CD14-positive monocyte (primary cell): ENCODE data around the gene MYADML2. TPM values are rescaled to one million over a fixed set of nuclear protein-coding genes. Genes with fewer than 3 reads are reported as not detected.

Experiments
- DNase-seq, 3 donors: peaks; one replicate each; pipeline ENCODE4 v3.0.0-alpha.2; 2011 to 2022
- H2AFZ ChIP-seq: 2 replicates; pipeline ENCODE4 v1.6.0; 2012; ENCODE audit warnings: mild to moderate bottlenecking, low read depth, low read length, inconsistent platforms; ENCODE audit not compliant: insufficient read depth, poor library complexity, severe bottlenecking
- H3K27ac ChIP-seq, 2 donors: 1 replicate in 1 of 2; 2 replicates in 1 of 2; pipeline ENCODE4 v1.5.1; 2012 to 2013; ENCODE audit warnings: low read length in 2 of 2, control low read depth in 1 of 2, inconsistent platforms in 1 of 2, low read depth in 1 of 2, mild to moderate bottlenecking in 1 of 2
- H3K27me3 ChIP-seq, 2 donors: one replicate each; pipeline versions ENCODE4 v1.6.0 to v1.6.1; 2011 to 2013; ENCODE audit warnings: low read length in 2 of 2; ENCODE audit not compliant: control insufficient read depth in 2 of 2, insufficient read depth in 2 of 2
- H3K36me3 ChIP-seq, 2 donors: replicated peaks in 1 of 2; 1 replicate in 1 of 2; 2 replicates in 1 of 2; pipeline versions ENCODE4 v1.5.1 to v1.6.1; 2012 to 2013; ENCODE audit warnings: low read length in 2 of 2, control low read depth in 1 of 2, inconsistent platforms in 1 of 2, mild to moderate bottlenecking in 1 of 2; ENCODE audit not compliant: insufficient read depth in 2 of 2, control insufficient read depth in 1 of 2
- H3K4me1 ChIP-seq, 2 donors: 1 replicate in 1 of 2; 2 replicates in 1 of 2; pipeline versions ENCODE4 v1.5.1 to v1.6.1; 2012 to 2013; ENCODE audit warnings: low read length in 2 of 2, control low read depth in 1 of 2, inconsistent platforms in 1 of 2, mild to moderate bottlenecking in 1 of 2, moderate library complexity in 1 of 2; ENCODE audit not compliant: insufficient read depth in 2 of 2, control insufficient read depth in 1 of 2
- H3K4me2 ChIP-seq: replicated peaks from 2 replicates; pipeline ENCODE3; 2012; ENCODE audit warnings: low read length, moderate library complexity, mild to moderate bottlenecking; ENCODE audit not compliant: poor library complexity, severe bottlenecking; ENCODE audit errors: extremely low read depth
- H3K4me3 ChIP-seq, 3 experiments: fragments of 200-600 bp in 1 of 3; sonication (generic) in 1 of 3; replicated peaks in 1 of 3; 1 replicate in 2 of 3; 2 replicates in 1 of 3; pipeline ENCODE4 v1.5.1; 2011 to 2013; ENCODE audit warnings: low read length in 3 of 3, mild to moderate bottlenecking in 3 of 3, control low read depth in 2 of 3, low read depth in 2 of 3, inconsistent platforms in 1 of 3, moderate library complexity in 1 of 3
- H3K79me2 ChIP-seq: 2 replicates; pipeline ENCODE4 v1.6.0; 2012; ENCODE audit warnings: mild to moderate bottlenecking, control low read depth, inconsistent platforms, low read length, moderate library complexity; ENCODE audit not compliant: insufficient read depth
- H3K9ac ChIP-seq: 2 replicates; pipeline ENCODE4 v1.6.0; 2017; ENCODE audit warnings: low read length, mild to moderate bottlenecking; ENCODE audit not compliant: insufficient read depth, poor library complexity, severe bottlenecking
- H3K9me3 ChIP-seq, 2 donors: replicated peaks in 1 of 2; 1 replicate in 1 of 2; 2 replicates in 1 of 2; pipeline versions ENCODE4 v1.5.1 to v1.6.1; 2012 to 2013; ENCODE audit warnings: low read length in 2 of 2, control low read depth in 1 of 2; ENCODE audit not compliant: control insufficient read depth in 1 of 2, insufficient read depth in 1 of 2
- H4K20me1 ChIP-seq: 2 replicates; pipeline ENCODE4 v1.6.0; 2012; ENCODE audit warnings: mild to moderate bottlenecking, low read length, control low read depth, moderate library complexity; ENCODE audit not compliant: insufficient read depth
- H3K27ac Mint-ChIP-seq, 7 donors: one replicate each; pipeline ENCODE4 v1.8.0; 2020; ENCODE audit warnings: mild to moderate bottlenecking in 7 of 7, mixed read lengths in 7 of 7, moderate library complexity in 6 of 7, inconsistent platforms in 2 of 7
- H3K27me3 Mint-ChIP-seq, 3 donors: one replicate each; pipeline ENCODE4 v1.8.0; 2021 to 2022; ENCODE audit warnings: low read depth in 3 of 3, mild to moderate bottlenecking in 3 of 3, mixed read lengths in 3 of 3, moderate library complexity in 3 of 3, inconsistent platforms in 1 of 3
- H3K36me3 Mint-ChIP-seq, 2 donors: one replicate each; pipeline ENCODE4 v1.8.0; 2020; ENCODE audit warnings: mixed read lengths in 2 of 2, inconsistent platforms in 1 of 2, mild to moderate bottlenecking in 1 of 2
- H3K4me1 Mint-ChIP-seq: one replicate; pipeline ENCODE4 v1.8.0; 2020; ENCODE audit warnings: mild to moderate bottlenecking, mixed read lengths
- H3K4me3 Mint-ChIP-seq, 2 donors: one replicate each; pipeline ENCODE4 v1.8.0; 2020; ENCODE audit warnings: mild to moderate bottlenecking in 2 of 2, mixed read lengths in 2 of 2, moderate library complexity in 1 of 2
- H3K9me3 Mint-ChIP-seq, 7 donors: one replicate each; pipeline ENCODE4 v1.8.0; 2020 to 2022; ENCODE audit warnings: mixed read lengths in 7 of 7, mild to moderate bottlenecking in 6 of 7, moderate library complexity in 6 of 7, inconsistent platforms in 2 of 7
- CTCF ChIP-seq: fragments of 200-600 bp; IDR thresholded peaks from one replicate; pipeline ENCODE4 v1.8.0; 2022; ENCODE audit warnings: antibody characterized with exemption, mild to moderate bottlenecking
- WGBS: methylation state at CpG from one replicate; pipeline ENCODE4 v1.1.5; 2013; ENCODE audit warnings: missing lambda C conversion rate; ENCODE audit not compliant: insufficient coverage; 5-methylcytosine and 5-hydroxymethylcytosine counted together
- intact Hi-C, 2 donors: fragments of 100-400 bp; cut with micrococcal nuclease; formaldehyde crosslinking; loops; one replicate each; pipeline versions ENCODE4 v1.15.0 to v1.15.1; 2023
- polyA plus RNA-seq, 3 donors: library from polyadenylated mRNA; depleted of rRNA in 1 of 3; unstranded in 2 of 3; stranded (reverse) in 1 of 3; fragments of 300-500 nt in 2 of 3; fragments of >200 nt in 1 of 3; fragmentation: Illumina TruSeq in 2 of 3; gene quantifications; 1 replicate in 2 of 3; 2 replicates in 1 of 3; pipeline ENCODE4 v1.2.3, GENCODE V29; 2012 to 2021

Gene MYADML2
- polyA plus RNA-seq, 3 donors, result not detected

- no peak for DNase-seq
- Mint-ChIP-seq H3K27me3 (peaks cover 0 to 1% (median 0%) of the 10 kb centered on the region in 3 donors), H3K4me3 (no peak overlapping the region), H3K27ac (peak overlapping the region in 1 of 7 donors; percentile 32), H3K9me3 (no peaks in the 10 kb centered on the region), H3K4me1 (peaks cover 8% of the 10 kb centered on the region), H3K36me3 (peaks cover 51 to 73% of the 10 kb centered on the region in 2 donors)
- H3K27me3 ChIP-seq, result no peaks in the 10 kb centered on the region
- H3K4me2 ChIP-seq, result no peak overlapping the region
- H3K36me3 ChIP-seq, result peaks cover 41 to 44% of the 10 kb centered on the region in 2 donors
- H2AFZ ChIP-seq, result no peak overlapping the region
- peaks cover 14% of the 10 kb centered on the region for H4K20me1 ChIP-seq
- no peak overlapping the region for H3K4me3 ChIP-seq
- H3K79me2 ChIP-seq, result no peaks in the 10 kb centered on the region
- H3K9ac ChIP-seq, result no peak overlapping the region
- 88% methylated on average over 24 of the region's 26 CpGs for WGBS
- intact Hi-C loops, result no loop called here
- H3K27ac ChIP-seq, result no peak overlapping the region
- TF ChIP-seq CTCF, result no peak
- peaks cover 8 to 10% of the 10 kb centered on the region in 2 donors for H3K4me1 ChIP-seq
- H3K9me3 ChIP-seq, result no peaks in the 10 kb centered on the region
Measured at GRCh38 chr17:81987161-81987770, 40.2 kb upstream of the MYADML2 start.

GRCh38 chr17:81986606-81987005 is 39.6 kb upstream of the MYADML2 start:
- peaks cover 41 to 44% of the 10 kb centered on the region in 2 donors for H3K36me3 ChIP-seq
- intact Hi-C loops, result no loop called here

More at GRCh38 chr17:81986606-81987005, 39.6 kb upstream of the MYADML2 start:
- Mint-ChIP-seq H3K9me3 (no peaks in the 10 kb centered on the region), H3K4me3 (no peak overlapping the region), H3K27ac (no peak overlapping the region), H3K27me3 (peaks cover 0 to 1% (median 0%) of the 10 kb centered on the region in 3 donors), H3K4me1 (peaks cover 8% of the 10 kb centered on the region), H3K36me3 (peaks cover 53 to 74% of the 10 kb centered on the region in 2 donors)
- TF ChIP-seq CTCF, result no peak
- Histone ChIP-seq H3K4me2 (no peak overlapping the region), H4K20me1 (peaks cover 14% of the 10 kb centered on the region), H2AFZ (no peak overlapping the region), H3K79me2 (no peaks in the 10 kb centered on the region), H3K9ac (no peak overlapping the region), H3K4me1 (peaks cover 8 to 10% of the 10 kb centered on the region in 2 donors), H3K27ac (no peak overlapping the region), H3K9me3 (no peaks in the 10 kb centered on the region), H3K4me3 (no peak overlapping the region), H3K27me3 (no peaks in the 10 kb centered on the region)
- no peak for DNase-seq
- WGBS, result 95% methylated on average over 26 of the region's 26 CpGs
